Caco-2 (cell line): Measurements from ENCODE around the gene MAMLD1. TPM values are rescaled to one million over a fixed set of nuclear protein-coding genes. Genes with fewer than 3 reads are reported as not detected.

Source experiments
- BruUV-seq: library from RNA; stranded (reverse); fragments of 400-500 nt; replicated peaks from 2 replicates; lab custom pipeline; 2021; lab: Mats Ljungman, UMichigan
- CTCF ChIA-PET: fragments of 300-600 bp; sonication (Branson Sonifier 250); formaldehyde crosslinking; loops from one replicate; lab custom pipeline; 2022; ENCODE audit warnings: antibody characterized with exemption; lab: Charles Lee
- POLR2A ChIA-PET: fragments of 300-600 bp; sonication (Branson Sonifier 250); formaldehyde crosslinking; loops from one replicate; lab custom pipeline; 2022; ENCODE audit warnings: antibody characterized with exemption; lab: Charles Lee
- DNase-seq, 2 experiments: peaks; one replicate each; pipeline versions ENCODE4 v3.0.0 to v3.0.0-alpha.2; 2020 to 2022
- H3K27me3 ChIP-seq: replicated peaks from 2 replicates; pipeline ENCODE4 v1.6.0; 2011; ENCODE audit warnings: low read length; ENCODE audit not compliant: control insufficient read depth, insufficient read depth
- H3K36me3 ChIP-seq: 2 replicates; pipeline ENCODE4 v1.5.1; 2011; ENCODE audit warnings: low read length; ENCODE audit not compliant: control insufficient read depth, insufficient read depth
- H3K4me1 ChIP-seq: fragments of 250-450 bp; sonication (Bioruptor Pico); 2 replicates; pipeline ENCODE4 v1.5.1; 2020; ENCODE audit warnings: mild to moderate bottlenecking
- H3K4me3 ChIP-seq: 2 replicates; pipeline ENCODE4 v1.5.1; 2011; ENCODE audit warnings: low read depth, mild to moderate bottlenecking, control low read depth, low read length
- H3K9me3 ChIP-seq: fragments of 250-450 bp; sonication (Bioruptor Pico); 2 replicates; pipeline ENCODE4 v1.5.1; 2020; ENCODE audit warnings: mild to moderate bottlenecking, moderate library complexity
- H3K27ac Mint-ChIP-seq: one replicate; pipeline ENCODE4 v1.8.0; 2022; ENCODE audit warnings: mixed read lengths; ENCODE audit not compliant: unreplicated experiment
- H3K27me3 Mint-ChIP-seq: one replicate; pipeline ENCODE4 v1.8.0; 2022; ENCODE audit warnings: mixed read lengths; ENCODE audit not compliant: insufficient read depth, unreplicated experiment
- H3K36me3 Mint-ChIP-seq: one replicate; pipeline ENCODE4 v1.8.0; 2022; ENCODE audit warnings: mild to moderate bottlenecking, mixed read lengths; ENCODE audit not compliant: insufficient read depth, unreplicated experiment
- H3K4me1 Mint-ChIP-seq: one replicate; pipeline ENCODE4 v1.8.0; 2022; ENCODE audit warnings: low read depth, mixed read lengths; ENCODE audit not compliant: unreplicated experiment
- H3K4me3 Mint-ChIP-seq: one replicate; pipeline ENCODE4 v1.8.0; 2022; ENCODE audit warnings: mild to moderate bottlenecking, moderate library complexity, mixed read lengths; ENCODE audit not compliant: unreplicated experiment
- H3K9me3 Mint-ChIP-seq: one replicate; pipeline ENCODE4 v1.8.0; 2022; ENCODE audit warnings: mixed read lengths; ENCODE audit not compliant: unreplicated experiment
- CTCF ChIP-seq, 2 experiments: fragments of 200-600 bp in 1 of 2; IDR thresholded peaks; 1 replicate in 1 of 2; 2 replicates in 1 of 2; pipeline versions ENCODE4 v1.5.1 to v1.8.0; 2011 to 2022; ENCODE audit warnings: antibody characterized with exemption in 1 of 2, control low read depth in 1 of 2, inconsistent platforms in 1 of 2, low read depth in 1 of 2, low read length in 1 of 2, mild to moderate bottlenecking in 1 of 2, moderate library complexity in 1 of 2; ENCODE audit not compliant: insufficient read depth in 1 of 2, severe bottlenecking in 1 of 2, unreplicated experiment in 1 of 2
- intact Hi-C: fragments of 100-400 bp; cut with micrococcal nuclease; formaldehyde crosslinking; loops from one replicate; pipeline ENCODE4 v1.10.0; 2022; ENCODE audit not compliant: unreplicated experiment
- total RNA-seq: library from RNA; stranded (reverse); gene quantifications from 2 replicates; pipeline ENCODE4 v1.2.3, GENCODE V29; 2022

Gene MAMLD1
- total RNA-seq, 1 experiment from 2014 or later, result not detected

GRCh38 chrX:150507251-150507856, 144.2 kb downstream of the MAMLD1 start:
- H3K9me3 ChIP-seq, result no peaks in the 10 kb centered on the region
- no TSS peak for BruUV-seq
- Mint-ChIP-seq H3K4me1 (no peaks in the 10 kb centered on the region), H3K4me3 (no peak overlapping the region), H3K27ac (no peak overlapping the region), H3K27me3 (no peaks in the 10 kb centered on the region), H3K9me3 (no peaks in the 10 kb centered on the region), H3K36me3 (no peaks in the 10 kb centered on the region)
- H3K36me3 ChIP-seq, result no peaks in the 10 kb centered on the region
- intact Hi-C loops, result no loop called here
- no peak for TF ChIP-seq CTCF (IDR thresholded peaks at IDR 0.05; ENCODE audit: insufficient read depth in 1 of 2, low read depth in 1 of 2, low read length in 1 of 2, severe bottlenecking in 1 of 2, unreplicated experiment in 1 of 2)
- H3K4me1 ChIP-seq, result no peaks in the 10 kb centered on the region
- POLR2A ChIA-PET, result no interaction called here
- no peak overlapping the region for H3K4me3 ChIP-seq
- H3K27me3 ChIP-seq, result no peaks in the 10 kb centered on the region
- no peak for DNase-seq
- CTCF ChIA-PET, result no interaction called here

GRCh38 chrX:150508018-150508417, 144.9 kb downstream of the MAMLD1 start:
- H3K9me3 Mint-ChIP-seq, result no peaks in the 10 kb centered on the region
- Histone ChIP-seq H3K4me1 (no peaks in the 10 kb centered on the region), H3K9me3 (no peaks in the 10 kb centered on the region), H3K36me3 (no peaks in the 10 kb centered on the region), H3K4me3 (no peak overlapping the region), H3K27me3 (no peaks in the 10 kb centered on the region)
- BruUV-seq, result no TSS peak
- H3K4me1 Mint-ChIP-seq, result no peaks in the 10 kb centered on the region
- ChIA-PET POLR2A (no interaction called here), CTCF (no interaction called here)
- intact Hi-C loops, result no loop called here
- no peak for TF ChIP-seq CTCF (IDR thresholded peaks at IDR 0.05; ENCODE audit: insufficient read depth in 1 of 2, low read depth in 1 of 2, low read length in 1 of 2, severe bottlenecking in 1 of 2, unreplicated experiment in 1 of 2)
- no peak for DNase-seq
- H3K27me3 Mint-ChIP-seq, result no peaks in the 10 kb centered on the region
- H3K27ac Mint-ChIP-seq, result no peak overlapping the region
- no peak overlapping the region for H3K4me3 Mint-ChIP-seq
- H3K36me3 Mint-ChIP-seq, result no peaks in the 10 kb centered on the region

GRCh38 chrX:150508451-150509367, 145.6 kb downstream of the MAMLD1 start:
- intact Hi-C loops, result no loop called here
- CTCF ChIA-PET, result no interaction called here
- Histone ChIP-seq H3K27me3 (no peaks in the 10 kb centered on the region), H3K4me3 (no peak overlapping the region), H3K4me1 (no peaks in the 10 kb centered on the region), H3K36me3 (no peaks in the 10 kb centered on the region), H3K9me3 (no peaks in the 10 kb centered on the region)
- H3K4me3 Mint-ChIP-seq, result no peak overlapping the region
- H3K4me1 Mint-ChIP-seq, result no peaks in the 10 kb centered on the region
- BruUV-seq, result no TSS peak
- no peaks in the 10 kb centered on the region for H3K27me3 Mint-ChIP-seq
- H3K9me3 Mint-ChIP-seq, result no peaks in the 10 kb centered on the region
- DNase-seq, result no peak
- H3K36me3 Mint-ChIP-seq, result no peaks in the 10 kb centered on the region
- POLR2A ChIA-PET, result no interaction called here
- no peak overlapping the region for H3K27ac Mint-ChIP-seq
- no peak for TF ChIP-seq CTCF (IDR thresholded peaks at IDR 0.05; ENCODE audit: insufficient read depth in 1 of 2, low read depth in 1 of 2, low read length in 1 of 2, severe bottlenecking in 1 of 2, unreplicated experiment in 1 of 2)
